RWPE2 (cell line): ENCODE measurements around the gene TRPM2.
"Not testable (repeated sequence)": the region's sequence is repeated elsewhere in the genome, so short reads cannot be mapped to it uniquely, and the experiment has no call there.

Experiments used
- ATAC-seq: fragments of 200-7000 bp; cut with Tn5 transposase; 3 replicates; pipeline ENCODE4 v1.9.1; 2021; ENCODE audit warnings: low read depth
- DNase-seq: peaks from one replicate; pipeline ENCODE4 v3.0.0-alpha.2; 2020; ENCODE audit warnings: low spot score
- H3K27ac ChIP-seq: fragments of 450-650 bp; 2 replicates; pipeline ENCODE4 v1.5.1; 2017; ENCODE audit warnings: mild to moderate bottlenecking; ENCODE audit not compliant: poor library complexity, severe bottlenecking
- H3K27me3 ChIP-seq: fragments of 250-450 bp; sonication (Bioruptor Pico); 2 replicates; pipeline ENCODE4 v1.5.1; 2021; ENCODE audit warnings: mild to moderate bottlenecking, moderate library complexity; ENCODE audit not compliant: insufficient read depth, poor library complexity, severe bottlenecking
- H3K36me3 ChIP-seq: fragments of 250-450 bp; sonication (Bioruptor Pico); 2 replicates; pipeline ENCODE4 v1.5.1; 2020; ENCODE audit warnings: low read depth, mild to moderate bottlenecking, moderate library complexity
- H3K4me1 ChIP-seq: fragments of 250-450 bp; sonication (Bioruptor Pico); 2 replicates; pipeline ENCODE4 v1.5.1; 2021; ENCODE audit warnings: mild to moderate bottlenecking, moderate library complexity; ENCODE audit not compliant: insufficient read depth, poor library complexity, severe bottlenecking
- H3K4me3 ChIP-seq: fragments of 250-450 bp; sonication (Bioruptor Pico); 2 replicates; pipeline ENCODE4 v1.5.1; 2021; ENCODE audit warnings: mild to moderate bottlenecking, moderate library complexity; ENCODE audit not compliant: severe bottlenecking
- H3K9me3 ChIP-seq: fragments of 250-450 bp; sonication (Bioruptor Pico); 2 replicates; pipeline ENCODE4 v1.5.1; 2021; ENCODE audit warnings: mild to moderate bottlenecking, moderate library complexity; ENCODE audit not compliant: severe bottlenecking
- CTCF ChIP-seq: fragments of 450-650 bp; IDR thresholded peaks from one replicate; pipeline ENCODE4 v1.5.1; 2017; ENCODE audit warnings: mild to moderate bottlenecking, moderate library complexity; ENCODE audit not compliant: poor library complexity, severe bottlenecking

Gene TRPM2

GRCh38 chr21:44479556-44480199 lies 126.3 kb downstream of the TRPM2 start:
- not testable (repeated sequence) for ATAC-seq, H3K36me3 ChIP-seq, H3K4me3 ChIP-seq, H3K27me3 ChIP-seq, H3K4me1 ChIP-seq, H3K27ac ChIP-seq, H3K9me3 ChIP-seq, DNase-seq
- peak; percentile 60 for TF ChIP-seq CTCF

GRCh38 chr21:44480200-44481053 lies 127.0 kb downstream of the TRPM2 start:
- no peaks in the 10 kb centered on the region for H3K4me1 ChIP-seq
- TF ChIP-seq CTCF, result no peak
- DNase-seq (no peak), ATAC-seq (no peak)
- H3K9me3 ChIP-seq, result no peaks in the 10 kb centered on the region
- H3K4me3 ChIP-seq, result no peak overlapping the region
- no peak overlapping the region for H3K27ac ChIP-seq
- no peaks in the 10 kb centered on the region for H3K27me3 ChIP-seq
- H3K36me3 ChIP-seq, result no peaks in the 10 kb centered on the region

- Histone ChIP-seq H3K4me3 (no peak overlapping the region), H3K9me3 (no peaks in the 10 kb centered on the region), H3K27me3 (no peaks in the 10 kb centered on the region), H3K4me1 (no peaks in the 10 kb centered on the region), H3K36me3 (no peaks in the 10 kb centered on the region), H3K27ac (no peak overlapping the region)
- no peak for DNase-seq
- TF ChIP-seq CTCF, result no peak
- ATAC-seq, result no peak
These were observed 129.3 kb downstream of the TRPM2 start for GRCh38 chr21:44482581-44483287.

GRCh38 chr21:44483288-44484237 lies 130.1 kb downstream of the TRPM2 start:
- DNase-seq, result no peak
- TF ChIP-seq CTCF, result no peak
- no peak overlapping the region for H3K27ac ChIP-seq
- H3K4me3 ChIP-seq, result no peak overlapping the region
- H3K4me1 ChIP-seq, result no peaks in the 10 kb centered on the region
- H3K27me3 ChIP-seq, result no peaks in the 10 kb centered on the region
- no peaks in the 10 kb centered on the region for H3K36me3 ChIP-seq
- no peaks in the 10 kb centered on the region for H3K9me3 ChIP-seq
- ATAC-seq, result no peak
